SK-N-SH (cell line): ENCODE results near the gene ECM1. TPM values are rescaled to one million over a fixed set of nuclear protein-coding genes. Genes with fewer than 3 reads are reported as not detected.

Source experiments
- CHD2 ChIP-seq: fragments of 150-350 bp; IDR thresholded peaks from 2 replicates; pipeline ENCODE4 v1.6.1; 2018; ENCODE audit warnings: low read length; ENCODE audit not compliant: partially characterized antibody
- EZH2phosphoT487 ChIP-seq: fragments of 200-600 bp; sonication (generic); IDR thresholded peaks from 2 replicates; pipeline ENCODE4 v1.6.1; 2017; ENCODE audit warnings: low read depth, mixed run types, mild to moderate bottlenecking, antibody characterized with exemption, moderate library complexity, borderline replicate concordance
- FOSL2 ChIP-seq: IDR thresholded peaks from 2 replicates; pipeline ENCODE4 v1.4.0; 2012; ENCODE audit warnings: low read depth, mild to moderate bottlenecking, moderate library complexity, borderline replicate concordance
- FOXM1 ChIP-seq: IDR thresholded peaks from 2 replicates; pipeline ENCODE4 v1.4.0; 2012; ENCODE audit warnings: low read depth, mild to moderate bottlenecking
- GABPA ChIP-seq: IDR thresholded peaks from 2 replicates; pipeline ENCODE4 v1.4.0; 2012; ENCODE audit warnings: low read depth, mild to moderate bottlenecking
- GATA2 ChIP-seq: sonication (generic); formaldehyde crosslinking; IDR thresholded peaks from 2 replicates; pipeline ENCODE4 v1.5.0; 2020; ENCODE audit warnings: mild to moderate bottlenecking, missing genetic modification reagents
- MXI1 ChIP-seq: IDR thresholded peaks from 2 replicates; pipeline ENCODE4 v1.6.1; 2012; ENCODE audit warnings: mild to moderate bottlenecking, low read depth, low read length, improper control_type of control experiment
- NFIC ChIP-seq: IDR thresholded peaks from 2 replicates; pipeline ENCODE4 v1.4.0; 2012; ENCODE audit warnings: borderline replicate concordance
- NRF1 ChIP-seq: IDR thresholded peaks from 2 replicates; pipeline ENCODE4 v1.6.1; 2012; ENCODE audit warnings: low read depth, mild to moderate bottlenecking, low read length
- RAD21 ChIP-seq: IDR thresholded peaks from 2 replicates; pipeline ENCODE4 v1.6.1; 2012; ENCODE audit warnings: mild to moderate bottlenecking, low read length
- RFX5 ChIP-seq: IDR thresholded peaks from 2 replicates; pipeline ENCODE4 v1.6.1; 2012; ENCODE audit warnings: mild to moderate bottlenecking, improper control_type of control experiment, low read length
- SIN3A ChIP-seq: IDR thresholded peaks from 2 replicates; pipeline ENCODE4 v1.6.1; 2012; ENCODE audit warnings: low read depth, mild to moderate bottlenecking, low read length, moderate library complexity, borderline replicate concordance
- TAF1 ChIP-seq: IDR thresholded peaks from 2 replicates; pipeline ENCODE4 v1.6.1; 2012; ENCODE audit warnings: low read depth, mild to moderate bottlenecking, low read length, moderate library complexity, borderline replicate concordance
- TCF12 ChIP-seq: IDR thresholded peaks from 2 replicates; pipeline ENCODE4 v1.4.0; 2012
- TEAD4 ChIP-seq: IDR thresholded peaks from 2 replicates; pipeline ENCODE4 v1.4.0; 2012; ENCODE audit warnings: mild to moderate bottlenecking, borderline replicate concordance; ENCODE audit not compliant: insufficient read depth
- YY1 ChIP-seq: IDR thresholded peaks from 2 replicates; pipeline ENCODE4 v1.4.0; 2012; ENCODE audit warnings: low read depth, mild to moderate bottlenecking
- polyA plus RNA-seq, 3 experiments: library from polyadenylated mRNA; depleted of rRNA; stranded (reverse); fragments of >200 nt; gene quantifications; 2 replicates each; pipeline ENCODE4 v1.2.3, GENCODE V29; 2012
- TF ChIP-seq, protein P1 (sequence below): fragments of 200-600 bp; sonication (generic); IDR thresholded peaks from 2 replicates; pipeline ENCODE4 v1.6.1; 2017; ENCODE audit warnings: antibody characterized with exemption, mild to moderate bottlenecking, moderate library complexity
- TF ChIP-seq, protein P2 (sequence below): IDR thresholded peaks from 2 replicates; pipeline ENCODE4; 2012
- TF ChIP-seq, protein P3 (sequence below): IDR thresholded peaks from 2 replicates; pipeline ENCODE4 v1.4.0; 2012; ENCODE audit warnings: low read depth, borderline replicate concordance
- TF ChIP-seq, protein P4 (sequence below): IDR thresholded peaks from 2 replicates; pipeline ENCODE4 v1.4.0; 2012; ENCODE audit warnings: low read depth, borderline replicate concordance

Gene ECM1
- polyA plus RNA-seq, 1 of the 3 experiments (the other 2 are of a cell fraction) = 32.3 TPM

DNA sequence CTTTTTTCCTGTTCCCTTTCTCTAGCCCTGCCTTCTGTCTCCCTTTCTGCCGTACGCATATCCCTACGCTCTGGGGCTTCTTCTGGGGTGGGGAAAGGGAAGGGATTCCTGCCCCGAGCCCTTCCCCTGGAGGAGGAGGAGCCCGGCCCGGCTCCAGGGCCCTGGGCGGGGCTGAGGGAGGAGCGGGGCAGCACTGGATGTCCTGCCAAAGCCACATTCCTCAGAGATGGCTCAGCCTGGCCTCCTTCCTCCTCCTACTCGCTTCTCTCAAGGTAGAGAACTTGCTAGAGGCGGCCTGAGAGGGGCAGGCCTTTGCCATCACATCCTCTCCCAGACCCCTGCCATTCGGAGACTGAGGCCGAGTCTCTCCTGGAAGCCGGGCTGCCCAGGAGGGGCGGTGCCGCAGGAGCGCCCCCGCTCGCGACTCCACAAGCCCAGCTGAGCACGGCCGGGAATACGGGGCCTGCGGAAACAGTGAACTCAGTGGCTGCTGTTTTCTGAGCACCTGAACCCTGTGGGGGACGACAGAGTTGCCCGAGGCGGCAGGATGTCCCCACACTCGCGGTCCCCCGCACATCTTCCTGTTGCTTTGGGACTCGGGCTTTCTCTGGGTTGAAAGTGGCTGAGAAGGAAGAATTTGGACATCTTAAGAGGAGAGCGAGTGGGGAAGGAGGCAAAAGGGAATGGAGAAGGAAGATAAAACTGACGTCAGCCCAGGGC lies 53.5 kb downstream of the ECM1 start (continued):
- TF ChIP-seq, protein P1, sequence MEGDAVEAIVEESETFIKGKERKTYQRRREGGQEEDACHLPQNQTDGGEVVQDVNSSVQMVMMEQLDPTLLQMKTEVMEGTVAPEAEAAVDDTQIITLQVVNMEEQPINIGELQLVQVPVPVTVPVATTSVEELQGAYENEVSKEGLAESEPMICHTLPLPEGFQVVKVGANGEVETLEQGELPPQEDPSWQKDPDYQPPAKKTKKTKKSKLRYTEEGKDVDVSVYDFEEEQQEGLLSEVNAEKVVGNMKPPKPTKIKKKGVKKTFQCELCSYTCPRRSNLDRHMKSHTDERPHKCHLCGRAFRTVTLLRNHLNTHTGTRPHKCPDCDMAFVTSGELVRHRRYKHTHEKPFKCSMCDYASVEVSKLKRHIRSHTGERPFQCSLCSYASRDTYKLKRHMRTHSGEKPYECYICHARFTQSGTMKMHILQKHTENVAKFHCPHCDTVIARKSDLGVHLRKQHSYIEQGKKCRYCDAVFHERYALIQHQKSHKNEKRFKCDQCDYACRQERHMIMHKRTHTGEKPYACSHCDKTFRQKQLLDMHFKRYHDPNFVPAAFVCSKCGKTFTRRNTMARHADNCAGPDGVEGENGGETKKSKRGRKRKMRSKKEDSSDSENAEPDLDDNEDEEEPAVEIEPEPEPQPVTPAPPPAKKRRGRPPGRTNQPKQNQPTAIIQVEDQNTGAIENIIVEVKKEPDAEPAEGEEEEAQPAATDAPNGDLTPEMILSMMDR = peak; percentile 32; the same call in 1 of the 2 replicates
- TF ChIP-seq, protein P2, sequence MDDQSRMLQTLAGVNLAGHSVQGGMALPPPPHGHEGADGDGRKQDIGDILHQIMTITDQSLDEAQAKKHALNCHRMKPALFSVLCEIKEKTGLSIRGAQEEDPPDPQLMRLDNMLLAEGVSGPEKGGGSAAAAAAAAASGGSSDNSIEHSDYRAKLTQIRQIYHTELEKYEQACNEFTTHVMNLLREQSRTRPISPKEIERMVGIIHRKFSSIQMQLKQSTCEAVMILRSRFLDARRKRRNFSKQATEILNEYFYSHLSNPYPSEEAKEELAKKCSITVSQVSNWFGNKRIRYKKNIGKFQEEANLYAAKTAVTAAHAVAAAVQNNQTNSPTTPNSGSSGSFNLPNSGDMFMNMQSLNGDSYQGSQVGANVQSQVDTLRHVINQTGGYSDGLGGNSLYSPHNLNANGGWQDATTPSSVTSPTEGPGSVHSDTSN = peak; percentile 44; the same call in 1 of the 2 replicates
- no peak for TF ChIP-seq RFX5
- TF ChIP-seq EZH2phosphoT487 = no peak
- no peak for TF ChIP-seq NRF1
- TF ChIP-seq TAF1 = peak; percentile 75
- TF ChIP-seq SIN3A = no peak
- TF ChIP-seq GABPA = no peak; the same call in 1 of the 2 replicates
- TF ChIP-seq FOSL2 = peak; percentile 79
- TF ChIP-seq CHD2 = no peak
- TF ChIP-seq, protein P3, sequence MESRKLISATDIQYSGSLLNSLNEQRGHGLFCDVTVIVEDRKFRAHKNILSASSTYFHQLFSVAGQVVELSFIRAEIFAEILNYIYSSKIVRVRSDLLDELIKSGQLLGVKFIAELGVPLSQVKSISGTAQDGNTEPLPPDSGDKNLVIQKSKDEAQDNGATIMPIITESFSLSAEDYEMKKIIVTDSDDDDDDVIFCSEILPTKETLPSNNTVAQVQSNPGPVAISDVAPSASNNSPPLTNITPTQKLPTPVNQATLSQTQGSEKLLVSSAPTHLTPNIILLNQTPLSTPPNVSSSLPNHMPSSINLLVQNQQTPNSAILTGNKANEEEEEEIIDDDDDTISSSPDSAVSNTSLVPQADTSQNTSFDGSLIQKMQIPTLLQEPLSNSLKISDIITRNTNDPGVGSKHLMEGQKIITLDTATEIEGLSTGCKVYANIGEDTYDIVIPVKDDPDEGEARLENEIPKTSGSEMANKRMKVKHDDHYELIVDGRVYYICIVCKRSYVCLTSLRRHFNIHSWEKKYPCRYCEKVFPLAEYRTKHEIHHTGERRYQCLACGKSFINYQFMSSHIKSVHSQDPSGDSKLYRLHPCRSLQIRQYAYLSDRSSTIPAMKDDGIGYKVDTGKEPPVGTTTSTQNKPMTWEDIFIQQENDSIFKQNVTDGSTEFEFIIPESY = no peak
- TF ChIP-seq TCF12 = no peak
- TF ChIP-seq, protein P4, sequence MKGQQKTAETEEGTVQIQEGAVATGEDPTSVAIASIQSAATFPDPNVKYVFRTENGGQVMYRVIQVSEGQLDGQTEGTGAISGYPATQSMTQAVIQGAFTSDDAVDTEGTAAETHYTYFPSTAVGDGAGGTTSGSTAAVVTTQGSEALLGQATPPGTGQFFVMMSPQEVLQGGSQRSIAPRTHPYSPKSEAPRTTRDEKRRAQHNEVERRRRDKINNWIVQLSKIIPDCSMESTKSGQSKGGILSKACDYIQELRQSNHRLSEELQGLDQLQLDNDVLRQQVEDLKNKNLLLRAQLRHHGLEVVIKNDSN = no peak
- TF ChIP-seq FOXM1 = no peak
- TF ChIP-seq NFIC = peak; percentile 89
- peak; percentile 17 for TF ChIP-seq RAD21
- TF ChIP-seq MXI1 = peak; percentile 15; the same call in 1 of the 2 replicates
- TF ChIP-seq YY1 = no peak
- TF ChIP-seq GATA2 (CRISPR knock-in tag) = no peak
- TF ChIP-seq TEAD4 = peak; percentile 88
